Loucy (cell line): ENCODE results near the gene SVEP1.

Experiments
- EZH2phosphoT487 ChIP-seq: fragments of 200-600 bp; IDR thresholded peaks from 2 replicates; pipeline ENCODE4 v1.6.1; 2018; ENCODE audit warnings: antibody characterized with exemption, mild to moderate bottlenecking, moderate library complexity, borderline replicate concordance
- TF ChIP-seq, protein P1 (sequence below): fragments of 200-600 bp; sonication (generic); conservative IDR thresholded peaks from 2 replicates; pipeline ENCODE4 v1.5.1; 2014; ENCODE audit warnings: mild to moderate bottlenecking, antibody characterized with exemption, low read length

GRCh38 chr9:110327716-110328115 is 251.8 kb downstream of the SVEP1 start:
- TF ChIP-seq, protein P1, sequence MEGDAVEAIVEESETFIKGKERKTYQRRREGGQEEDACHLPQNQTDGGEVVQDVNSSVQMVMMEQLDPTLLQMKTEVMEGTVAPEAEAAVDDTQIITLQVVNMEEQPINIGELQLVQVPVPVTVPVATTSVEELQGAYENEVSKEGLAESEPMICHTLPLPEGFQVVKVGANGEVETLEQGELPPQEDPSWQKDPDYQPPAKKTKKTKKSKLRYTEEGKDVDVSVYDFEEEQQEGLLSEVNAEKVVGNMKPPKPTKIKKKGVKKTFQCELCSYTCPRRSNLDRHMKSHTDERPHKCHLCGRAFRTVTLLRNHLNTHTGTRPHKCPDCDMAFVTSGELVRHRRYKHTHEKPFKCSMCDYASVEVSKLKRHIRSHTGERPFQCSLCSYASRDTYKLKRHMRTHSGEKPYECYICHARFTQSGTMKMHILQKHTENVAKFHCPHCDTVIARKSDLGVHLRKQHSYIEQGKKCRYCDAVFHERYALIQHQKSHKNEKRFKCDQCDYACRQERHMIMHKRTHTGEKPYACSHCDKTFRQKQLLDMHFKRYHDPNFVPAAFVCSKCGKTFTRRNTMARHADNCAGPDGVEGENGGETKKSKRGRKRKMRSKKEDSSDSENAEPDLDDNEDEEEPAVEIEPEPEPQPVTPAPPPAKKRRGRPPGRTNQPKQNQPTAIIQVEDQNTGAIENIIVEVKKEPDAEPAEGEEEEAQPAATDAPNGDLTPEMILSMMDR = no peak
- TF ChIP-seq EZH2phosphoT487 = no peak
